GM19043 (cell line): ENCODE data around the gene TGIF1.

Experiments
- ATAC-seq: cut with Tn5 transposase; IDR thresholded peaks from one replicate; pipeline ENCODE4 v1.9.1; 2021; ENCODE audit warnings: low read depth; ENCODE audit not compliant: unreplicated experiment

The TGIF1 gene

GRCh38 chr18:3429121-3429520, 20.9 kb upstream of the TGIF1 start:
- no peak for ATAC-seq

GRCh38 chr18:3434685-3435084, 15.3 kb upstream of the TGIF1 start:
- no peak for ATAC-seq

- no peak for ATAC-seq
These were observed 9.6 kb upstream of the TGIF1 start for GRCh38 chr18:3440341-3440740.

- ATAC-seq, result no peak
These were observed 8.7 kb upstream of the TGIF1 start for GRCh38 chr18:3441290-3441689.

DNA sequence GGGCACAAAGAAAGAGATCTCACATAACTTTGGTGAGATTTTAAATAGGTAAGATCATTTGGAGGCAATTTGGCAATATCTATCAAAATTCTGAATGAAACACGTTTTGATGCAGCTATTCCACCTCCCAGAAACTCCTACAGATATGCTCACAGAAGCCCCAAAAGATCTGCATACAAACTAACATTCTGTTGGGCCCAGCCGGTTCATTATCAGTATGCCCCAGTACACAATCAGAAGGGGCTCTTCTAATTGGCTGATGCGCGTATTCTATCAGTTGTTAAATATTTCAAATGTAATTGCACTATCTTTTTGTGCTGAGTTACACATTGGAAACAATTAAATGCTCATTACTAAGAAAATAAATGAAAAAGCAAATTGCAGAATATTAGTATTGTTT, 7.1 kb upstream of the TGIF1 start:
- ATAC-seq, result no peak

DNA sequence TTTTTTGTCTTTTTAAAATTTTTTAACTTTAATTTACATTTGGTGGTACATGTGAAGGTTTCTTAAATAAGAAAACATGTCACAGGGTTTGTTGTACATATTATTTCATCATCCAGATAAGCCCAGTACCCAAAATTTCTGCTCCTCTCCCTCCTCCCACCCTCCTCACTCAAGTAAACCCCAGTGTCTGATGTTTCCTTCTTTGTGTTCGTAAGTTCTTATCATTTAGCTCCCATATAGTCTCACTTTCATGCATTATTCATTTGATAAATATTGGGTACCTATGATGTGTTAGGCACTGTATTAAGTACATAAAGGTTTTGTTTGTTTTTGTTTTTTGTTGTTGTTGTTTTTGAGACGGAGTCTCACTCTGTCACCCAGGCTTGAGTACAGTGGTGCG, 5.7 kb upstream of the TGIF1 start:
- ATAC-seq, result no peak

DNA sequence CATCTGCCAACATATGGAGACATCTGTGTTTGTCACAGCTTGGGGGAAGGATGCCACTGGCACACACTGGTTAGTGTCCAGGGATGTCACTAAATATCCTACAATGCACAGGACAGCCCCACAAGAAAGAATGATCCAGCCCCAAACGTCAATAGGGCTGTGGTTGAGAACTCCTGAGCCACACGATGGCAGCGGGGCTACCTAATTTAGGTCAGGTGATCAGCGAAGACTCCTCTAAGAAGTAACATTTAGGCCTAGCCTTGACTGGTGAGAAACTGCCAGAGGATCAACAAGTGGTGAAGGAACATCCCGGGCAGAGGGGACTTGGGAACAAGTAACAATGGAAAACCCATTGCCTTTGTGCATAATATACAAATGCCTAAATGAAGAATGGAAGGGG, 5.0 kb upstream of the TGIF1 start:
- ATAC-seq, result no peak

- no peak for ATAC-seq
These were observed 2.7 kb upstream of the TGIF1 start for GRCh38 chr18:3447068-3447894.

GRCh38 chr18:3447895-3448837, 1.8 kb upstream of the TGIF1 start:
- peak; percentile 67 for ATAC-seq

- ATAC-seq, result peak; percentile 34
These were observed 997 bp upstream of the TGIF1 start for GRCh38 chr18:3448838-3449511.

DNA sequence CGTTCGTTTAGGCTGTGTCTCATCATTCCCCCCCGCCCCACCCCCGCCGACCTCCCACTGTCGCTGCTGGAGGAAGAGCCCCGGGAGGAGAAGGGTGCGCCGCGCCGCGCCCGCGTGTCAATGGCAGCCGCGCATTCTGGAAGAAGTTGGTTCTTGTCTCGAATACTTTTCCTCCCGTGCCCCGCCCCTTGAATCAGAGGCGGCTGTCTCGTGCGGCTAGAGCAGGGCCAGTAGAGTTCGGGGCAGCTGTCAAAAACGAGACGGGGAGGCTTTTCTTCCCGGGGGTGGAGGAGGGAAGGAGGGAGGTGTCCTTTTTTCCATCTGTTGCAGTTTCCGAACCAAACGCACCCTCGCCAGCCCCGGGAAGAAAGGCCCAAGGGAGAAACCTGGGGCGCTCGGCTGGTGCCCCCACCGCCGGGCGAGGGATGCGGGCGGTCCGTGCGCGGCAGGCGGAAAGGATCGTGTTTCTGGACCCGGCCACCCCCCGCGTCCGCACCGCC, 410 bp upstream of the TGIF1 start:
- peak; percentile 7 for ATAC-seq

GRCh38 chr18:3450799-3451182, 819 bp downstream of the TGIF1 start:
- ATAC-seq, result no peak

DNA sequence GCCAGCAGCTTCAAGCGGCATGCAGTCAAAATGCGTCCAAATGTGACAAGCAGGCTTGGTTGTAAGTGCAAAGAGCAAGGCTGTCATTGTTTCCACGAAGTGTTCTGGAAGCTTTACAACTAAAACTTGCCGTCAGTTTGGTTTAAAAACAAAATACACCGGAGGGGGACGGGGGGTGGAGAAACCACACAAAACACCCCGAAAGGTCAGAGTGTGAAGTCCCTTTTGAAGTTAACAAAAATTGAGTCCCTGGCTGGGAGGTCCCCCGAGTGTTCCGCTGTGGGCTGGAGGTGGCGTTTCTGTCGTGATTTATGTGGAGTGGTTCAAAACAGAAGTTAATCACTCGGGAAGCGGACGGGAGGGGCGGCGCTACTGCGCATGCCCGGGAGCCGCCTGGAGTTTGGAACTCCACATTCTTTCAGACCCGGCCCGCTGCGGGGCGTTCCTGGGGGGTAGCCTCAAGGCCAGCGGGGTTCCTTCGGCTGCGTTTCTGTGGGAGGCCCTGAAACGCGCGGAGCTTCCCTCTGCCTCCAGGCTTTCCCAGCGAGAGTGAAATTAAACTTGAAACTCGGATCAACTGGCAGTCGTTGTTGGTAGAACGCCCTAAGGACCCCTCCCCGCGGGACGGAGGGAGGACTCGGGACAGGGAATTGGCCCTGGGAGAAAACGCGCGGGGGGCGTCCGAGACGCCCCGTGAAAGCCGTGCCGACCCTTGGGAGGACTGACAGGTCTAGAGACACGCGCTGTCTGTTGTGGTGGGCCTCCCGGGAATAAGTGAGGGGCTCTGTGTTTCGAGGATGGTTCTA, 1.4 kb downstream of the TGIF1 start:
- ATAC-seq, result no peak

- ATAC-seq, result no peak
These were observed 2.2 kb downstream of the TGIF1 start for GRCh38 chr18:3451989-3452749.

DNA sequence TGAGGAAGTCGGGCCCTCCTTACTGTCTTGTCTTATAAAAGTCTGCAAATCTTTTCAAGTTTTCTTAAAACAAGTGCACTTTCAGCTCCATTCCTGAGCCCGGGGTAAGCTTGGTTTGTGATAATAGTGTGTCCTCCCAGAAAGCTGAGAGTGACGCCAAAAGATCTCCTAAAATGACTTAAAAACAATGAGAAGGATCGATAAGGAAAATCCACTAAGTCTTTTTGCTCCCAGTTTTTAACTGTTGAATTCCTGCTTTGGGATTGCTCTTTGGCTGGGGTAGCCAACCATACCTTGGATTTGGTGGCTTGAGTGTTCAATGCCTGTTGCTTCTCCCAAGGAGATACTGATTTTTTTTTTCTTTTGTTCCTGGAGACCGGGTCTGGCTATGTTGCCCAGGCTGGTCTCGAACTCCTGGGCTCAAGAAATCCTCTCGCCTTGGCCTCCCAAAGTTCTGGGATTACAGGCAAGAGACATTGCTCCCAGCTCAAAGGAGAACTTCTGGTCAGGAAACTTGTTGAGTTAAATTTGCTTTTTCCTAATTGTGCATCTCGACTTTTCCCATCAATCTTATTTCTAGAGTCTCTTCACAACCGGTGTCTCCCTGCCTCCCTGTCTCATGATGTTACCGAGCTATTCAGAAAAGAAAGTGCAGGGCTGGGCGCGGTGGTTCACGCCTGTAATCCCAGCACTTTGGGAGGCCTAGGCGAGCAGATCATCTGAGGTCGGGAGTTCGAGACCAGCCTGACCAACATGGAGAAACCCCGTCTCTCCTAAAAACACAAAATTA, 3.0 kb downstream of the TGIF1 start:
- no peak for ATAC-seq

DNA sequence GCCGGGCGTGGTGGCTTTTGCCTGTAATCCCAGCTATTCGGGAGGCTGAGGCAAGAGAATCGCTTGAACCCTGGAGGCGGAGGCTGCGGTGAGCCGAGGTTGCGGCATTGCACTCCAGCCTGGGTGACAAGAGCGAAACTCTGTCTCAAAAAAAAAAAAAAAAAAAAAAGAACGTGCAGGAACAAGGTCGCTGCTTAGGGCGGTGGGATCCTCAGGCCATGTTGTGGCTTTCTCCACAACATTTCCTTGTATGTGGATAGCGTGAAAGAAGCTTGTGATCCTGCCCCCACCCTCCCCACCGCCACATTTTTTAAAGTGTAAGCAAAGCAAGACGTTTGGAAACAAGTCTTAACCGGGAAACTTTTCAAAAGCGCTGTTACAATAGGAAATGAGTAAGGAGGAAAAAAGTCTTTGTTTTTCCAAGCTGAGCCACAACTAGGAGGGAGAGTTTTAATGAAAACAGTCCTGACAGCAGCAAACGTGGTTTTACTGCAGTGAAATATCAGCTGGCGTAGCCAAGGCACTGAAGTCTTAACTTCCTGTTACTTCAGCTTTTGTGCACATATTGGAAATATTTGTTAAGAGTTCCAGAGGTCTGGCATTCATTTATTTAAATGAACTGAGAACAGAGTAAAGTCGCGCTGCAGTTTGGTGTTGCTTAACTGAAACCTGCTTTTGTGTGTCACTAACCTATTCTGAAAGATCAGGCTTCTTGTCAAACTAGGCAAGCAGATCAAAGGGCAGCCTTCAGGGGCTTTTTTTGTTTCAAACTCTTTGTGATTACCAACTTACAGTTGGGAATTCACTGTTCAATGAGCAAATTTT, 3.8 kb downstream of the TGIF1 start:
- no peak for ATAC-seq

- no peak for ATAC-seq
These were observed 4.6 kb downstream of the TGIF1 start for GRCh38 chr18:3454365-3455089.
